PC-3 (cell line): ENCODE data around the gene MLANA. TPM values are rescaled to one million over a fixed set of nuclear protein-coding genes. Genes with fewer than 3 reads are reported as not detected.
A peak's percentile ranks its signal among the peaks of the same experiment; 100 is the strongest.

Source experiments
- ATAC-seq: fragments of 200-7000 bp; cut with Tn5 transposase; 2 replicates; pipeline ENCODE4 v1.9.1; 2020; ENCODE audit warnings: mild to moderate bottlenecking, moderate library complexity
- BruUV-seq: library from RNA; stranded (reverse); fragments of 400-500 nt; replicated peaks from 2 replicates; lab custom pipeline; 2021; lab: Mats Ljungman, UMichigan
- CTCF ChIA-PET: fragments of 300-600 bp; sonication (Branson Sonifier 250); formaldehyde crosslinking; loops from one replicate; lab custom pipeline; 2022; ENCODE audit warnings: antibody characterized with exemption; lab: Charles Lee
- POLR2A ChIA-PET: fragments of 300-600 bp; sonication (Branson Sonifier 250); formaldehyde crosslinking; loops from one replicate; lab custom pipeline; 2022; ENCODE audit warnings: antibody characterized with exemption; ENCODE audit not compliant: unreplicated experiment; lab: Charles Lee
- DNase-seq: peaks from one replicate; pipeline ENCODE4 v3.0.0-alpha.2; 2015
- H2AFZ ChIP-seq: fragments of 300-600 bp; sonication (generic); 2 replicates; pipeline ENCODE4 v1.6.0; 2016; ENCODE audit warnings: antibody characterized with exemption, low read length
- H3F3A ChIP-seq: fragments of 300-600 bp; sonication (generic); one replicate; pipeline ENCODE4 v1.6.0; 2017; ENCODE audit warnings: antibody characterized with exemption, low read length, control low read depth, mild to moderate bottlenecking; ENCODE audit not compliant: unreplicated experiment
- H3K27ac ChIP-seq: fragments of 300-600 bp; sonication (generic); 2 replicates; pipeline ENCODE4 v1.5.1; 2016; ENCODE audit warnings: mild to moderate bottlenecking, low read length
- H3K27me3 ChIP-seq: fragments of 300-600 bp; sonication (generic); 2 replicates; pipeline ENCODE4 v1.6.1; 2016; ENCODE audit warnings: low read length, mixed read lengths
- H3K36me3 ChIP-seq: fragments of 300-600 bp; sonication (generic); 2 replicates; pipeline ENCODE4 v1.6.1; 2016; ENCODE audit warnings: low read depth, mixed run types, low read length, mixed read lengths
- H3K4me1 ChIP-seq: fragments of 300-600 bp; sonication (generic); 2 replicates; pipeline ENCODE4 v1.5.1; 2016; ENCODE audit warnings: low read length; ENCODE audit not compliant: insufficient read depth
- H3K4me2 ChIP-seq: fragments of 300-600 bp; sonication (generic); 2 replicates; pipeline ENCODE4 v1.6.0; 2016; ENCODE audit warnings: low read length
- H3K4me3 ChIP-seq: fragments of 300-600 bp; sonication (generic); 2 replicates; pipeline ENCODE4 v1.5.1; 2016; ENCODE audit warnings: mild to moderate bottlenecking, low read length, mixed read lengths
- H3K79me2 ChIP-seq: fragments of 300-600 bp; sonication (generic); 2 replicates; pipeline ENCODE4 v1.6.1; 2017; ENCODE audit warnings: low read length, mixed read lengths
- H3K9ac ChIP-seq: fragments of 300-600 bp; sonication (generic); 2 replicates; pipeline ENCODE4 v1.6.0; 2016; ENCODE audit warnings: mild to moderate bottlenecking, low read length
- H3K9me2 ChIP-seq: fragments of 300-600 bp; sonication (generic); replicated peaks from 2 replicates; pipeline ENCODE4 v1.6.1; 2016; ENCODE audit warnings: mixed run types, low read length, mixed read lengths
- H3K9me3 ChIP-seq: fragments of 300-600 bp; sonication (generic); 2 replicates; pipeline ENCODE4 v1.6.1; 2016; ENCODE audit warnings: low read length, mixed read lengths
- H4K20me1 ChIP-seq: fragments of 300-600 bp; sonication (generic); 2 replicates; pipeline ENCODE4 v1.6.1; 2016; ENCODE audit warnings: low read length, mixed read lengths
- CTCF ChIP-seq: fragments of 300-600 bp; sonication (generic); conservative IDR thresholded peaks from 2 replicates; pipeline ENCODE4 v1.5.1; 2017; ENCODE audit warnings: antibody characterized with exemption, low read depth, mild to moderate bottlenecking, low read length
- EZH2 ChIP-seq: fragments of 300-600 bp; sonication (generic); IDR thresholded peaks from one replicate; pipeline ENCODE4 v1.6.1; 2017; ENCODE audit warnings: antibody characterized with exemption, mild to moderate bottlenecking, low read length; ENCODE audit not compliant: unreplicated experiment
- EZH2phosphoT487 ChIP-seq: fragments of 300-600 bp; sonication (generic); IDR thresholded peaks from 2 replicates; pipeline ENCODE4 v1.6.1; 2018; ENCODE audit warnings: mild to moderate bottlenecking, antibody characterized with exemption, low read length, borderline replicate concordance
- intact Hi-C: fragments of 100-400 bp; cut with micrococcal nuclease; formaldehyde crosslinking; loops from 2 replicates; pipeline ENCODE4 v1.9.0; 2023
- total RNA-seq: library from RNA; depleted of rRNA; stranded (reverse); fragments of >200 nt; gene quantifications from 2 replicates; pipeline ENCODE4 v1.2.3, GENCODE V29; 2014

MLANA gene
- total RNA-seq, 1 experiment from 2014 or later = not detected

GRCh38 chr9:5886114-5886939 is 4.4 kb upstream of the MLANA start:
- DNase-seq (peak; percentile 73), ATAC-seq (peak; percentile 97)
- no peaks in the 10 kb centered on the region for H3K27me3 ChIP-seq
- CTCF ChIA-PET = no interaction called here
- no peak overlapping the region for H2AFZ ChIP-seq
- TF ChIP-seq EZH2 = no peak
- peak; percentile 88 for TF ChIP-seq CTCF
- no peak for TF ChIP-seq EZH2phosphoT487
- peaks cover 10% of the 10 kb centered on the region; the same call in 1 of the 2 replicates for H3K4me1 ChIP-seq
- POLR2A ChIA-PET = no interaction called here
- H3K9me2 ChIP-seq = no peaks in the 10 kb centered on the region
- no peaks in the 10 kb centered on the region for H3K36me3 ChIP-seq
- H3F3A ChIP-seq = no peaks in the 10 kb centered on the region
- intact Hi-C loops = loop anchor here (1.0 to 2.0 kb wide), 3 partner anchors 90 to 420 kb away; no protein-coding TSS in a partner anchor
- H3K9ac ChIP-seq = no peak overlapping the region
- no peak overlapping the region for H3K4me3 ChIP-seq
- H3K79me2 ChIP-seq = no peaks in the 10 kb centered on the region
- no peaks in the 10 kb centered on the region for H3K9me3 ChIP-seq
- no TSS peak for BruUV-seq
- no peak overlapping the region for H3K4me2 ChIP-seq
- H4K20me1 ChIP-seq = no peaks in the 10 kb centered on the region
- no peak overlapping the region for H3K27ac ChIP-seq

- Histone ChIP-seq H3K79me2 (no peaks in the 10 kb centered on the region), H3K4me3 (no peak overlapping the region), H3K27me3 (no peaks in the 10 kb centered on the region), H4K20me1 (no peaks in the 10 kb centered on the region), H3K4me2 (no peak overlapping the region), H3K4me1 (no peaks in the 10 kb centered on the region), H3K9me2 (no peaks in the 10 kb centered on the region), H3K9ac (no peak overlapping the region), H3K9me3 (no peaks in the 10 kb centered on the region), H3K36me3 (no peaks in the 10 kb centered on the region), H3F3A (no peaks in the 10 kb centered on the region), H2AFZ (no peak overlapping the region), H3K27ac (no peak overlapping the region)
- intact Hi-C loops = no loop called here
- no TSS peak for BruUV-seq
- ChIA-PET POLR2A (no interaction called here), CTCF (no interaction called here)
- ATAC-seq (no peak; the same call in 1 of the 2 replicates), DNase-seq (peak; percentile 15)
- no peak for TF ChIP-seq EZH2phosphoT487
- TF ChIP-seq CTCF = no peak
- TF ChIP-seq EZH2 = no peak
These were observed 1.9 kb downstream of the MLANA start for GRCh38 chr9:5892456-5893133.
